ENCODE measurements around the gene THUMPD3.

DNA sequence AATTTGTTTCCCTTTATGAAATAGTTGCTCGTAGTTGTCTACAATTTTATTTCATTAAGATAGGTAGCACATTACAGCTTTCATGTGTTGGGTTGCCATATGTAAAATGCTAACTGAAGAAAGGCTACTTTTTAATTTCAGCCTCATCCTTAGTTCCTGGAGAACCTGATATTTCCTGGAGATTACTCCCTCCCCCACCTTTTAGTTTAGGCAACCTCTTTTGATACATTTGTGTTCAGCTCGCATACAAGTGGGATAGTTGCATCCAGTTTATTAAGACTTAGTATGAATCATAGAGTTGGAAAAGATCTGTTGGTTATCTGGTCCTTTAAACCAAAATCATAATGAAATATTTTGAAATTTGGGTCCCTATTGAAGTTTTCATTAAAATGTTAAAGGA is 40.6 kb downstream of the THUMPD3 start:
- TF ChIP-seq POLR2A (IDR thresholded peaks at IDR 0.05; ENCODE audit: low read length) (no peak), GATA1 (IDR thresholded peaks at IDR 0.05; ENCODE audit: low read depth, low read length) (no peak)

Data from erythroblast (primary cell).